Brain microvascular endothelial cell (primary cell): ENCODE measurements around the gene R3HDM4.

Experiments
- DNase-seq: peaks from one replicate; pipeline ENCODE4 v3.0.0-alpha.2; 2020
- H3K27ac ChIP-seq: fragments of 250-450 bp; sonication (Bioruptor Pico); 2 replicates; pipeline ENCODE4 v1.5.1; 2020; ENCODE audit warnings: mild to moderate bottlenecking, moderate library complexity
- H3K27me3 ChIP-seq: fragments of 250-450 bp; sonication (Bioruptor Pico); replicated peaks from 2 replicates; pipeline ENCODE4 v1.5.1; 2020; ENCODE audit warnings: mild to moderate bottlenecking
- H3K36me3 ChIP-seq: fragments of 250-450 bp; sonication (Bioruptor Pico); replicated peaks from 2 replicates; pipeline ENCODE4 v1.5.1; 2020; ENCODE audit warnings: mild to moderate bottlenecking
- H3K4me3 ChIP-seq: 2 replicates; pipeline ENCODE4 v1.5.1; 2011; ENCODE audit warnings: low read depth, mild to moderate bottlenecking, control low read depth, low read length, moderate library complexity
- CTCF ChIP-seq: IDR thresholded peaks from 2 replicates; pipeline ENCODE4 v1.5.1; 2011; ENCODE audit warnings: low read depth, mild to moderate bottlenecking, moderate library complexity, low read length, control low read depth, inconsistent platforms; ENCODE audit errors: missing control alignments
- in situ Hi-C: cut with HindIII; loops from 2 replicates; pipeline ENCODE4 v1.10.0; 2017; ENCODE audit warnings: low sequenced_read_pairs, low pct_ligation_motif_present

R3HDM4 gene

DNA sequence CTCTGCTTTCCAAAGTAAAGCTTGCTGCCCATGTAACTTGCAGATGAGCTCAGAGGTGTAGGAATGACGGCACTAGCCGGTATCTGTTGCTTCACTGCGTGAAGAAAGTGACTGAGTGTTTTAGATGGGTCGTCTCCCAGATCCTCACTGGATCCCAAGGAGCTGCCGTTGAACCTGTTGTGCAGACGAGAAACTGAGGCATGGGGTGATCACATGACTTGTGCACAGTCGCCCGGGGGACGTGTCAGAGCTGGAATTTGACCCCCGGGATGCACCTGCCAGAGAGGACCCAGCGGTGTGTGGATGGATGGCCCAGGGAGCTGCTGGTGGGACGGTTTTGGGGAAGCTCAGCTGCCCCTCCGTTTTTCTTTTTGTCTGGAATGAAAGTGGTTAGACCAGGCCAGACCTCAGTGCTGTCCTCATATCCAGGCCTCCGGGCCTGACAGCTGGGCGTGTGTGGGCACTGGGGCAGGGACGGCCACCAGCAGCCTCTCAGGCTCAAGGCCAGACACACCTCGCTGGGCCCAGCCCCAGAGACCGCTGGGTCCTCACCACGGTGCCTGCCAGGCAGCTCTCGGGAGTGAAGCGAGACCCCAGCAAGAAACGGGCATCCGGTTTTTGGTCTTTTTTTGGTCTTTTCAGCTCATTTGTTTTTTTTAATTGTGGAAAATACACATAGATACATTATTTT is 25.4 kb upstream of the R3HDM4 start:
- Histone ChIP-seq H3K4me3 (no peak overlapping the region), H3K27ac (no peak overlapping the region), H3K27me3 (no peaks in the 10 kb centered on the region), H3K36me3 (peaks cover 15% of the 10 kb centered on the region)
- no peak for TF ChIP-seq CTCF
- DNase-seq = no peak
- in situ Hi-C loops = no loop called here

DNA sequence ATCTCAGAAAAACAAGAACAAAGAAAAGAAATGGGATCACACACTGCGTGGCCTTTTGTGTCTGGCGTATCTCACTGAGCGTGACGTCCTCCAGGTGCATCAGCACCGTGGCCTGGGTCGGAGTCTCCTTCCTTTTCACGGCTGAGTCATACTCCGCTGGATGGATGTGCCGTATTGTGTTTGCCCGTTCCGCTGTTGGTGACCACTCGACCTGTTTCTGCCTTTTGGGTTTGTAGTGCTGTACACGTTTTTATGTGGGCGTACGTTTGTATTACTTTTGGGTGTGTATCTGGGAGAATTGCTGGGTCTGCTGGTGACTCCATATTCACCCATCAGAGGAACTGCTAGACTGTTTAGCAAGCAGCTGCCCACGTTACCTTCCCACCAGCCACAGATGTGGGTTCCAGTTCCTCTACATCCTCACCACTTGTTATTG is 24.3 kb upstream of the R3HDM4 start:
- no peak for DNase-seq
- in situ Hi-C loops = no loop called here
- H3K27ac ChIP-seq = no peak overlapping the region
- H3K36me3 ChIP-seq = peaks cover 9% of the 10 kb centered on the region
- no peaks in the 10 kb centered on the region for H3K27me3 ChIP-seq
- H3K4me3 ChIP-seq = no peak overlapping the region
- no peak for TF ChIP-seq CTCF

GRCh38 chr19:936175-936546 is 23.1 kb upstream of the R3HDM4 start:
- in situ Hi-C loops = no loop called here
- no peaks in the 10 kb centered on the region for H3K27me3 ChIP-seq
- no peak overlapping the region for H3K4me3 ChIP-seq
- DNase-seq = no peak
- H3K36me3 ChIP-seq = peaks cover 9% of the 10 kb centered on the region
- no peak overlapping the region for H3K27ac ChIP-seq
- TF ChIP-seq CTCF = no peak

GRCh38 chr19:934865-935479 is 22.0 kb upstream of the R3HDM4 start:
- Histone ChIP-seq H3K27ac (no peak overlapping the region), H3K36me3 (peaks cover 14% of the 10 kb centered on the region), H3K4me3 (no peak overlapping the region), H3K27me3 (no peaks in the 10 kb centered on the region)
- in situ Hi-C loops = no loop called here
- no peak for DNase-seq
- no peak for TF ChIP-seq CTCF

- no peak for DNase-seq
- H3K4me3 ChIP-seq = no peak overlapping the region
- H3K36me3 ChIP-seq = peaks cover 14% of the 10 kb centered on the region
- no peak overlapping the region for H3K27ac ChIP-seq
- in situ Hi-C loops = no loop called here
- no peak for TF ChIP-seq CTCF
- no peaks in the 10 kb centered on the region for H3K27me3 ChIP-seq
Measured at GRCh38 chr19:934197-934840, 21.3 kb upstream of the R3HDM4 start.

- Histone ChIP-seq H3K27me3 (no peaks in the 10 kb centered on the region), H3K36me3 (peaks cover 12% of the 10 kb centered on the region), H3K4me3 (peak overlapping the region; percentile 22), H3K27ac (peak overlapping the region; percentile 30)
- TF ChIP-seq CTCF = no peak
- in situ Hi-C loops = no loop called here
- DNase-seq = no peak
Measured at GRCh38 chr19:933553-933882, 20.5 kb upstream of the R3HDM4 start.
